GM19324 (cell line): ENCODE measurements around the gene TIGIT.
"Not testable (repeated sequence)": the region's sequence is repeated elsewhere in the genome, so short reads cannot be mapped to it uniquely, and the experiment has no call there.

Experiments used
- ATAC-seq: cut with Tn5 transposase; IDR thresholded peaks from one replicate; pipeline ENCODE4 v1.9.1; 2021; ENCODE audit warnings: mild to moderate bottlenecking, moderate library complexity; ENCODE audit not compliant: unreplicated experiment, low FRiP score

The TIGIT gene

DNA sequence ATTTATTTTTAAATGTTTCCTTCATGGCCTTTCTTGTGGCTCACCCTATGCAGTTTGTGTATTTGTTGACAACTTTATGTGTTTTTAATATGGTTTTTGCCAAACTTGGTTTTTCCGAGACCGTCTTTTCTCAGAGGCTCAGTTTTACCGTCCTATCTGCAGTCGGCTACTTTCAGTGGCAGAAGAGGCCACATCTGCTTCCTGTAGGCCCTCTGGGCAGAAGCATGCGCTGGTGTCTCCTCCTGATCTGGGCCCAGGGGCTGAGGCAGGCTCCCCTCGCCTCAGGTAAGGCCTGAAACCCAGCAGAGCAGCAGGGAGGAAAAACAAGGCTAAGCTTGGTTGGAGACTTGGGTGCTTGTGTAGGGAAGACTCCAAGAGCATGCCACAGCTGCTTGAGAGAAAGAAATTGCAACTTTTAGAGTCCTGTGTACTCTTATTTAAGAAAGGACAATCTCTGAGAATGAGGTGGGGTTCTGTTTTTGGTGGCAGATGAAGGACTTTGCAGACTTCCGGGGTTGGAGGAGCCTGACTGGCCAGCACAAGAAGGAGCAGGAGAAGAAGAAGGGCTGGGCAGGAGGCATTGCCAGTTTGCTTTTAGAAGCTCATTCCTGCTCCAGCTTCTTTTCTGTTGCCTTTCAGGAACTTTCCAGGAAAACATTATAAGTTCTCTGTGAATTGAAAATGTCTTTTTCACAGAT, at the start of gene TIGIT:
Gene TIGIT (plus strand): TSS at position 191 of the 698 bp plus-strand sequence. CDS start 34 bp downstream, at position 225.
- ATAC-seq, result no peak

GRCh38 chr3:114252954-114253353, 40.9 kb upstream of the TIGIT start:
- ATAC-seq, result no peak

DNA sequence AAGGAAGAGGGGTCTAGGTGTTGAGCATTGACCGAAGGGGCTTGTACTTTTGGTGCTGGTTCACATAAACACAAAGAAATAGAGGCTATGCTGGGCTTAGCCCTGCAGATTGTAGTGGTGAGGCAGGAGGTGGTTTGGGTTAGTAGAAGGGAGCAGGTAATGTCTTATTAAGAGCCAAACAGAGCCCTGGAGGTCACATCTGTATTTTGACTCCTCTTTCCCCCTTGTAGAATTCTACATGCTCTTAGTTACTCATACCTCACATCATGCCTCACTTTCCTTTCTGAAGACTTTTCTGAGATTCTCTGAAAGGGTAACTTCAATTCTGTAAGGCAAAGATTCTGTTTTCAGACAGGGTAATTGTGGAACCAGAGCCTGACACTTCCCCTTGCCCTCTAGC, 40.3 kb upstream of the TIGIT start:
- ATAC-seq, result no peak

DNA sequence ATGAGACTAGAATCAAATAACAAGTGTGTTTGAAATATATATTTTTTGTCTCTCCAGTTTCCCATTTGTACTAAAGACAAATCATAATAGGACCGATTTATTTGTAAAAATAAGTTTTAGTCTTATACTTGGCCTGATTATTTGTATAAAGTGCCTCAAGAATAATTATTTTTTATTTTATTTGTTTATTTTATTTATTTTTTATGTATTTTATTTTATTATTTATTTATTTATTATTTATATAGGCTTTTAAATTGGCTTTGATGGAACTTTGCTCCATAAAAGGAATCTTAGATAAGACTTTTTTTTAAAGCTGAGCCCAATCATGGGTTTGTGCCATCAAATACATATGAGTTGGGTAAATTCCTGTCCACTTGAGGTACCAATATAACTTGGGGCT, 34.3 kb upstream of the TIGIT start:
- ATAC-seq, result no peak

DNA sequence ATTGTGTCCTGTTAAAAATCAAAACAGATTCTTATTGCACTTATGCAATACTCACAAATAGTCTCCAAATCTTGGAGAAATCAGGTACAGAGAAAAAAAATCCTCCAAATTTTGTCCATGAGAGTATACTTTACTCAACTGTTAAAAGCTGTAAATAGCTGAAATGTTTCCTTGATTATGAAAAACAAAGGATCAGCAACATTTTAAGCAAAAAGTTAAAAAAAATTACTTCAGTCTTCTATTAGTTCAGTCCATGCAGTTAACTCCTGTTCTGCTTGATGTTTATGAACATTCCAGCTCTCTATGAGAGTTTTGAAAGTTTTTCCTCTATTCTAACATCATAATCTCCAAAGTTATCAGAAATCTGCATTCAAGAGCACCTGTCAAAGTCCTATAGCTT, 33.7 kb upstream of the TIGIT start:
- no peak for ATAC-seq

- ATAC-seq, result no peak
Measured at GRCh38 chr3:114270019-114270418, 23.8 kb upstream of the TIGIT start.

DNA sequence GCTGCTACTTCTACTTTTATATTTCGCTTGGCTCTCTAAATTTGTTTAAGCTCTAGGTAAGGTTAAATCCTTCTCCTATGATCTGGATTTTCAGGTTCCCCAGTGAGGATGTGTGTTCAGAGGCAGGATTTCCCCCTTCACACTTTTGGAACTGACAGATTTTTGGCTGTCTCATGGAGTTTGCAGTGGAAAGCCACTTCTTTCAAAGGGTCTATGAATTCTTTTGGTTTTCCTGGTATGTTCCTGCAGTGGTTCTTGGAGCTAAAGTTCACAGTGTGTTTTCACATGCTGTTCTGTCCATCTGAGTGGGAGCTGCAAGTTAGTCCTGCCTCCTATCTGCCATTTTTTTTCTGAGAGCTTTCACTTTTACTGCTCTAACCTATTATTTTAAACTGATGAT, 21.6 kb upstream of the TIGIT start:
- ATAC-seq, result no peak

DNA sequence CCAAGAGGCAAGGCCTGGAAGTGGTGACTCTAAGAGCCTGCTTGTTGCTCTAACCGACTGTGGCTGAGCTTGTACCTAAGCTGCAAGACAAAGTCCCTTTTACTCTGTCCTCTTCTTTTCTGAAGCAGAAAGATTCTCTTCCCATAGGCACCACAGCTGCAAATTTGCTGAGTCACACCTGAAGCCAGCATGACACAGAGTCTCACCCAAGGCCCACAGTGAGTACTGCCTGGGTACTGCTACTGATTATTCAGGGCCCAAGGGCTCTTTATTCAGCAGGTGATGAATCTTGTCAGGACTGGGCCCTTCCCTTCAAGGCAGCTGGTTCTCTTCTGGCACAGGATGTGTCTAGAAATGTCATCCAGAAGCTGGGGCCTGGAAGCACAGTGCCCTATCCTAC, 18.9 kb upstream of the TIGIT start:
- ATAC-seq, result no peak

DNA sequence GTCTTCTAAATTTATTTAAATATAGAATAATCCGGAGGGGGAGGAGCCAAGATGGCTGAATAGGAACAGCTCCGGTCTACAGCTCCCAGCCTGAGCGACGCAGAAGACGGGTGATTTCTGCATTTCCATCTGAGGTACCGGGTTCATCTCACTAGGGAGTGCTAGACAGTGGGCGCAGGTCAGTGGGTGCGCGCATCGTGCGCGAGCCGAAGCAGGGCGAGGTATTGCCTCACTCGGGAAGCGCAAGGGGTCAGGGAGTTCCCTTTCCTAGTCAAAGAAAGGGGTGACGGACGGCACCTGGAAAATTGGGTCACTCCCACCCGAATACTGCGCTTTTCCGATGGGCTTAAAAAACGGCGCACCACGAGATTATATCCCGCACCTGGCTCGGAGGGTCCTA, 17.0 kb upstream of the TIGIT start:
- ATAC-seq, result not testable (repeated sequence)

DNA sequence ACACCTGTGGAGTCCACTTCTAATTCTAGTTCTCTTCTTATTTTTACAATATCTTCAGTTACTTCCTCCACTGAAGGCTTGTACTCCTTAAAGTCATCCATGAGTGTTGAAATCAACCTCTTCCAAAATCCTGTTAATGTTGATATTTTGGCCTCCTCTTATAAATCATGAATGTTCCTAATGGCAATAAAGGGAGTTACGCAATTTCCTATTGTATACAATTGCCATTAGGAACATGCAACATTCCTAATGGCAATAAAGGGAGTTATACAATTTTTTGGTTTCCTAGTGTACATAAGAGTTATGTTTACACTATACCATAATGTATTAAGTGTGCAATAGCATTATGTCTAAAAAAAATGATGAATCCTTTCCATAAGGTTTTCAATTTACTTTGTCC, 9.2 kb upstream of the TIGIT start:
- ATAC-seq, result no peak

DNA sequence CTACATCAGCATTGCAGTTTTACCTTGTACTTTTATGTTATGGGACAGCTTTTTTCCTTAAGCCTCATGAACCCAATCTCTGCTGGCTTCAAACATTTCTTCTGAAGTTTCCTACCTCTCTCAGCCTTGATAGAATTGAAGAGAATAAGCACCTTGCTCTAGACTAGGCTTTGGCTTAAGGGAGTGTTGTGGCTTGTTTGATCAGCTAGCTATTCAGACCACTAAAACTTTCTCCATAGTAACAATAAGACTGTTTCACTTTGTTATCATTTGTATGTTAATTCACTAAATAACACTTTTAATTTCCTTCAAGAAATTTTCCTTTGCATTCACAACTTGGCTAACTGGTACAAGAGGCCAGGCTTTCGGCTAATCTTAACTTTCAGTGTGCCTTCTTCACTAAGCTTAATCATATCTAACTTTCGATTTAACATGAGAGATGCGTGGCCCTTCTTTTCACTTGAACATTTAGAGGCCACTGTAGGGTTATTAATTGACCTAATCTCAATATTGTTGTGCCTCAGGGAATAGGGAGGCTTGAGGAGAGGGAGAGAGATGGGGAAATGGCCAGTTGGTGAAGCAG, 8.1 kb upstream of the TIGIT start:
- no peak for ATAC-seq

GRCh38 chr3:114286266-114286665, 7.6 kb upstream of the TIGIT start:
- no peak for ATAC-seq

DNA sequence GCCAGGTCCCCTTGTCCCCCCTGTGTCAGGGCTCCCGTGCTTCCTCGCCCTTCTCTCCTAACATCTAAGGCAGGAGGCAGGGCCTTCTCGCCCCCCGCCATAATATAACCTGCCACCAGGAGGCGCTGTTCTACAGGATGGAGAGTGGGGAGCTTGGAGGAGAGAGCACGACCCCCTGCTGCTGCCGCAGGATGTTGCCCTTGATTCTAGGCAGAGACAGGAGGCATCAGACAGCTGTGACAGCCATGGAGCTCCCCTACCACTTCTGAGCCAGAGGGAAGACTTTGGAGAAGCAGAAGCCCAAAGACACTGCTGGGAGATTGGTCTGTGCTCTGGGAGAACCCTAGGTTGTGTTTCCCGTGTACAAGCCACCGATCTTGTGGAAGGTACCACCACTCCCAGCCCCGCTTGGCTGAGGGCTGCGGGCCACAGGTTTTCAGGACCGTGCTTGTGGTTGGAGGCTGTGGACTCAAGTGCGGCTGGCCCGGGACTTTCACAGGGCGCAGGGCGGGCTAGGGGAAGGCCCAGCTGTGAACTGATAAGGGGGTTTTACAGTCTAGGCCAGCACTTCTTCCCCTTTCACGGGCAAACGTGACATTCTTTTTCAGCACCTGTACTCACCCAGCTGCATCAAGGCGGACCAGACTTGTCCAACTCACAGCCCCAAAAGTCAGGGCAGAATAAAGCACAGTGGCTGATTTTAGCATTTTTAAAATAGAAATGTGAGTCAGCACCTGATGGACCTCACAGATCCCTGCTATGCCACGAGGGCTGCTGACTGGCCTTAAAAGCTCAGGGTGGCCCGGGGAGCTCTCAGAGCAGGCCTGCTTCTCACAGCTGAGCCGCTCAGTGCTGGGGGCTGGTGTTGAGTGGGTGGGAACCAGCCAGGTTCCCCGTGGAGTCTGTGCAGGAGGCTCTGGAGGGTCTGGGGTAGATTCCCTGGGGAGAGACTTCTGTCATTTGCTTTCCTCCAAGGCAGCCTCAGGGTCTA, 2.6 kb upstream of the TIGIT start:
- ATAC-seq, result peak; percentile 88

- no peak for ATAC-seq
Measured at GRCh38 chr3:114294940-114295480, 1.2 kb downstream of the TIGIT start.

DNA sequence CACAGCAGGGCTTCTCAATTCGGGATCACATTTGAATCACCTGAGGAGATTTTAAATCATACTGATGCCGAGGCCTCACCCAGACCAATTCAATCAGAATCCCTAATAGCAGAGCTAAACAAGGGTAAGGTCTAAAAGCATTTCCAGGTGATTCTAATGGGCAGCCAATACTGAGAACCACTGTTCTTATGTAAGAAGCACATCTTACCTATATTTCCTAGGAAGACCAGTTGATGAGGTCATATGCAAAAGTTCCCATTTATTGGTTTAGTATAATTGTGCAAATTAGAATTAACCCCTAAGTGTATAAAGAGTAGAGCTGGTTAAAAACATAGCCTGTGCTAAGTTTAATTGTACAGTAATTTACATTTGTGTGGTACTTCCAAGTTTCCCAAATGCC, 2.1 kb downstream of the TIGIT start:
- no peak for ATAC-seq

- no peak for ATAC-seq
Measured at GRCh38 chr3:114299421-114299820, 5.6 kb downstream of the TIGIT start.

DNA sequence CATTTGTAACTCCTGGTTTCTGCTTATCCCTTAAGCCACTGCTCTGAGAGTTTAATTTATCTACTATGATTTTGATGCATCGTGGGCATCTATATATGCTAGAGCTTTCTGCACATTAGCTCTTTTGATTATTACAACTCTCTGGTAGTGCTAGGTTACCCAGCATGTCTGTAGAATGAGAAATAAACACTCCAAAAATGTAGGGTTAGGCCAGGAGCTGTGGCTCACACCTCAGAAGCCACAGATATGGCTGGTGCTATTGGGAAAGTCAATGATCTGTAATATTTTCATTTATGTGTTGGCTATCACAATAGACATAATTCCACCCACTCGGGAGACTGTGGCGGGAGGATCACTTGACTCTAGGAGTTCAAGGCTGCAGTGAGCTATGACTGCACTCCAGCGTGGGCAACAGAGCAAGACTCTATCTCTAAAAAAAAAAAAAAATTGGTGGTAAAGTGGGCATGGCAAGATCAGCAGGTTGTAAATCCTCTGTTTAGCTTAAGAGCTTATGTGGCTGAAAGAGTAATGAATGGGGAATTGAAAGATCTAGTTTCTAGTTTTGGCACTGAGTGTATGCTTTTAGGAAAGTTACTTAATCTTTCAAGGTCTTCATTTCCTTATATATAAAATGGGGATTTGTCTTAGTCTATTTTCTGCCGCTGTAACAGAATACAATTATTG, 6.3 kb downstream of the TIGIT start:
- no peak for ATAC-seq

GRCh38 chr3:114307222-114307830, 13.5 kb downstream of the TIGIT start:
- peak; percentile 56 for ATAC-seq

GRCh38 chr3:114307832-114308231, 14.0 kb downstream of the TIGIT start:
- ATAC-seq, result no peak

DNA sequence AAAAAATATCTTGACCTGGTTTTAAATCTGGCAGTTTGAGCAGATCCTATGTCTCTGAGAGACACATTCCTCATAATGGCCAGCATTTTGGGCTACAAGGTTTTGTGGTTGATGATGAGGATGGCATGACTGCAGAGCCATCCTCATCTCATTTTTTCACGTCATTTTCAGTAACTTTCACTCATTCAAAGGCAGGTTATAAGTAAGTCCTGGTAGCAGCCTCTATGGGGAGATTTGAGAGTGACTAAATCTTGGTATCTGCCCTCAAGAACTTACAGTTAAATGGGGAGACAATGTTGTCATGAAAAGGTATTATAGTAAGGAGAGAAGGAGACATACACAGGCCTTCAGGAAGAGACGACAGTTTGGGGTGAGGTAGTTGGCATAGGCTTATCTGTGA, 14.5 kb downstream of the TIGIT start:
- ATAC-seq, result no peak
